SK-N-SH (cell line): ENCODE data around the gene SLC3A2.

ENCODE experiments used
- CHD2 ChIP-seq: fragments of 150-350 bp; IDR thresholded peaks from 2 replicates; pipeline ENCODE4 v1.6.1; 2018; ENCODE audit warnings: low read length; ENCODE audit not compliant: partially characterized antibody
- CTCF ChIP-seq: fragments of 200-600 bp; sonication (generic); IDR thresholded peaks from 2 replicates; pipeline ENCODE4 v1.6.1; 2017; ENCODE audit warnings: antibody characterized with exemption, mild to moderate bottlenecking, moderate library complexity
- EP300 ChIP-seq, 2 experiments: IDR thresholded peaks; 2 replicates each; pipeline versions ENCODE4 v1.4.0 to v1.6.1; 2012; ENCODE audit warnings: borderline replicate concordance in 1 of 2, low read depth in 1 of 2, low read length in 1 of 2
- FOXM1 ChIP-seq: IDR thresholded peaks from 2 replicates; pipeline ENCODE4 v1.4.0; 2012; ENCODE audit warnings: low read depth, mild to moderate bottlenecking
- MAX ChIP-seq: IDR thresholded peaks from 2 replicates; pipeline ENCODE4 v1.4.0; 2012; ENCODE audit warnings: low read depth
- MXI1 ChIP-seq: IDR thresholded peaks from 2 replicates; pipeline ENCODE4 v1.6.1; 2012; ENCODE audit warnings: mild to moderate bottlenecking, low read depth, low read length, improper control_type of control experiment
- NFIC ChIP-seq: IDR thresholded peaks from 2 replicates; pipeline ENCODE4 v1.4.0; 2012; ENCODE audit warnings: borderline replicate concordance
- POLR2AphosphoS5 ChIP-seq: IDR thresholded peaks from 2 replicates; pipeline ENCODE4 v1.6.1; 2012; ENCODE audit warnings: low read depth, low read length
- RCOR1 ChIP-seq: fragments of 150-350 bp; IDR thresholded peaks from 2 replicates; pipeline ENCODE4 v1.6.1; 2017; ENCODE audit warnings: antibody characterized with exemption, low read length
- SIN3A ChIP-seq: IDR thresholded peaks from 2 replicates; pipeline ENCODE4 v1.6.1; 2012; ENCODE audit warnings: low read depth, mild to moderate bottlenecking, low read length, moderate library complexity, borderline replicate concordance
- TF ChIP-seq, protein P1 (sequence below): IDR thresholded peaks from 2 replicates; pipeline ENCODE4 v1.4.0; 2012; ENCODE audit warnings: low read depth, borderline replicate concordance
- TF ChIP-seq, protein P2 (sequence below): IDR thresholded peaks from 2 replicates; pipeline ENCODE4 v1.6.1; 2012; ENCODE audit warnings: mild to moderate bottlenecking, low read depth, low read length, moderate library complexity

DNA sequence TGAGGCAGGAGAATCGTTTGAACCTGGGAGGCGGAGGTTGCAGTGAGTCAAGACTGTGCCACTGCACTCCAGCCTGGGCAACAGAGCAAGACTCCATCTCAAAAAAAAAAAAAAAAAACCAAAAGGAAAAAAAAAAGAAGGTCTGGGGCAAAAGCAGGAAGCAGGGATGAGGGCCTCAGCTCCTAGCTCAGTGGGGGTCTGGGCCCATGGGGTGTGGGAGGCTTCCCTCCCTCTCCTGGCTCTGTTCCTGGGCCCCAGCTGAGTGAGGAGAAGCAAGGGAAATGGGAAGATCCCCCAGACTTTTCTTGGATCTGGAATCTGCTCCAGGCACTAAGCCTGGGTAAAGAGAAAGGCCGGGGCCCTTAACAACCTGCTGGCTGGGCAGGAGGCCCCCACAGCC, 31.6 kb downstream of the SLC3A2 start:
- TF ChIP-seq EP300 (IDR thresholded peaks at IDR 0.05; ENCODE audit: borderline replicate concordance in 1 of 2, low read depth in 1 of 2, low read length in 1 of 2) (no peak), CTCF (no peak), POLR2AphosphoS5 (no peak), FOXM1 (no peak), RCOR1 (no peak), CHD2 (no peak), MAX (no peak), MXI1 (no peak), NFIC (no peak), SIN3A (no peak)
- TF ChIP-seq, protein P1, sequence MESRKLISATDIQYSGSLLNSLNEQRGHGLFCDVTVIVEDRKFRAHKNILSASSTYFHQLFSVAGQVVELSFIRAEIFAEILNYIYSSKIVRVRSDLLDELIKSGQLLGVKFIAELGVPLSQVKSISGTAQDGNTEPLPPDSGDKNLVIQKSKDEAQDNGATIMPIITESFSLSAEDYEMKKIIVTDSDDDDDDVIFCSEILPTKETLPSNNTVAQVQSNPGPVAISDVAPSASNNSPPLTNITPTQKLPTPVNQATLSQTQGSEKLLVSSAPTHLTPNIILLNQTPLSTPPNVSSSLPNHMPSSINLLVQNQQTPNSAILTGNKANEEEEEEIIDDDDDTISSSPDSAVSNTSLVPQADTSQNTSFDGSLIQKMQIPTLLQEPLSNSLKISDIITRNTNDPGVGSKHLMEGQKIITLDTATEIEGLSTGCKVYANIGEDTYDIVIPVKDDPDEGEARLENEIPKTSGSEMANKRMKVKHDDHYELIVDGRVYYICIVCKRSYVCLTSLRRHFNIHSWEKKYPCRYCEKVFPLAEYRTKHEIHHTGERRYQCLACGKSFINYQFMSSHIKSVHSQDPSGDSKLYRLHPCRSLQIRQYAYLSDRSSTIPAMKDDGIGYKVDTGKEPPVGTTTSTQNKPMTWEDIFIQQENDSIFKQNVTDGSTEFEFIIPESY: no peak
- TF ChIP-seq, protein P2, sequence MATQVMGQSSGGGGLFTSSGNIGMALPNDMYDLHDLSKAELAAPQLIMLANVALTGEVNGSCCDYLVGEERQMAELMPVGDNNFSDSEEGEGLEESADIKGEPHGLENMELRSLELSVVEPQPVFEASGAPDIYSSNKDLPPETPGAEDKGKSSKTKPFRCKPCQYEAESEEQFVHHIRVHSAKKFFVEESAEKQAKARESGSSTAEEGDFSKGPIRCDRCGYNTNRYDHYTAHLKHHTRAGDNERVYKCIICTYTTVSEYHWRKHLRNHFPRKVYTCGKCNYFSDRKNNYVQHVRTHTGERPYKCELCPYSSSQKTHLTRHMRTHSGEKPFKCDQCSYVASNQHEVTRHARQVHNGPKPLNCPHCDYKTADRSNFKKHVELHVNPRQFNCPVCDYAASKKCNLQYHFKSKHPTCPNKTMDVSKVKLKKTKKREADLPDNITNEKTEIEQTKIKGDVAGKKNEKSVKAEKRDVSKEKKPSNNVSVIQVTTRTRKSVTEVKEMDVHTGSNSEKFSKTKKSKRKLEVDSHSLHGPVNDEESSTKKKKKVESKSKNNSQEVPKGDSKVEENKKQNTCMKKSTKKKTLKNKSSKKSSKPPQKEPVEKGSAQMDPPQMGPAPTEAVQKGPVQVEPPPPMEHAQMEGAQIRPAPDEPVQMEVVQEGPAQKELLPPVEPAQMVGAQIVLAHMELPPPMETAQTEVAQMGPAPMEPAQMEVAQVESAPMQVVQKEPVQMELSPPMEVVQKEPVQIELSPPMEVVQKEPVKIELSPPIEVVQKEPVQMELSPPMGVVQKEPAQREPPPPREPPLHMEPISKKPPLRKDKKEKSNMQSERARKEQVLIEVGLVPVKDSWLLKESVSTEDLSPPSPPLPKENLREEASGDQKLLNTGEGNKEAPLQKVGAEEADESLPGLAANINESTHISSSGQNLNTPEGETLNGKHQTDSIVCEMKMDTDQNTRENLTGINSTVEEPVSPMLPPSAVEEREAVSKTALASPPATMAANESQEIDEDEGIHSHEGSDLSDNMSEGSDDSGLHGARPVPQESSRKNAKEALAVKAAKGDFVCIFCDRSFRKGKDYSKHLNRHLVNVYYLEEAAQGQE: no peak
